ENCODE measurements around the gene ATF2. TPM values are rescaled to one million over a fixed set of nuclear protein-coding genes. Genes with fewer than 3 reads are reported as not detected.

The ATF2 gene
- total and polyA plus RNA-seq, 9 of the 15 experiments (the other 6 are each of a cell fraction or from before 2014, with no cell fraction given): 24.2 to 111 (median 45.9) TPM

- TF ChIP-seq ZNF740 (CRISPR knock-in tag; IDR thresholded peaks at IDR 0.05): no peak
- TF ChIP-seq ZNF740 (tag; IDR thresholded peaks at IDR 0.05): no peak
- TF ChIP-seq ZNF134 (CRISPR knock-in tag; conservative IDR thresholded peaks at IDR 0.05): no peak
- TF ChIP-seq ELF4 (CRISPR knock-in tag; IDR thresholded peaks at IDR 0.05): no peak
- TF ChIP-seq, protein P1, sequence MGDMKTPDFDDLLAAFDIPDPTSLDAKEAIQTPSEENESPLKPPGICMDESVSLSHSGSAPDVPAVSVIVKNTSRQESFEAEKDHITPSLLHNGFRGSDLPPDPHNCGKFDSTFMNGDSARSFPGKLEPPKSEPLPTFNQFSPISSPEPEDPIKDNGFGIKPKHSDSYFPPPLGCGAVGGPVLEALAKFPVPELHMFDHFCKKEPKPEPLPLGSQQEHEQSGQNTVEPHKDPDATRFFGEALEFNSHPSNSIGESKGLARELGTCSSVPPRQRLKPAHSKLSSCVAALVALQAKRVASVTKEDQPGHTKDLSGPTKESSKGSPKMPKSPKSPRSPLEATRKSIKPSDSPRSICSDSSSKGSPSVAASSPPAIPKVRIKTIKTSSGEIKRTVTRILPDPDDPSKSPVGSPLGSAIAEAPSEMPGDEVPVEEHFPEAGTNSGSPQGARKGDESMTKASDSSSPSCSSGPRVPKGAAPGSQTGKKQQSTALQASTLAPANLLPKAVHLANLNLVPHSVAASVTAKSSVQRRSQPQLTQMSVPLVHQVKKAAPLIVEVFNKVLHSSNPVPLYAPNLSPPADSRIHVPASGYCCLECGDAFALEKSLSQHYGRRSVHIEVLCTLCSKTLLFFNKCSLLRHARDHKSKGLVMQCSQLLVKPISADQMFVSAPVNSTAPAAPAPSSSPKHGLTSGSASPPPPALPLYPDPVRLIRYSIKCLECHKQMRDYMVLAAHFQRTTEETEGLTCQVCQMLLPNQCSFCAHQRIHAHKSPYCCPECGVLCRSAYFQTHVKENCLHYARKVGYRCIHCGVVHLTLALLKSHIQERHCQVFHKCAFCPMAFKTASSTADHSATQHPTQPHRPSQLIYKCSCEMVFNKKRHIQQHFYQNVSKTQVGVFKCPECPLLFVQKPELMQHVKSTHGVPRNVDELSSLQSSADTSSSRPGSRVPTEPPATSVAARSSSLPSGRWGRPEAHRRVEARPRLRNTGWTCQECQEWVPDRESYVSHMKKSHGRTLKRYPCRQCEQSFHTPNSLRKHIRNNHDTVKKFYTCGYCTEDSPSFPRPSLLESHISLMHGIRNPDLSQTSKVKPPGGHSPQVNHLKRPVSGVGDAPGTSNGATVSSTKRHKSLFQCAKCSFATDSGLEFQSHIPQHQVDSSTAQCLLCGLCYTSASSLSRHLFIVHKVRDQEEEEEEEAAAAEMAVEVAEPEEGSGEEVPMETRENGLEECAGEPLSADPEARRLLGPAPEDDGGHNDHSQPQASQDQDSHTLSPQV (IDR thresholded peaks at IDR 0.05): peak; percentile 53; the same call in 1 of the 2 replicates
- TF ChIP-seq ZNF699 (CRISPR knock-in tag; IDR thresholded peaks at IDR 0.05; ENCODE audit: insufficient replicate concordance): no peak
- TF ChIP-seq ILF3 (IDR thresholded peaks at IDR 0.05; ENCODE audit: borderline replicate concordance): no peak
- no peak for TF ChIP-seq DLX4 (CRISPR knock-in tag; IDR thresholded peaks at IDR 0.05)
- TF ChIP-seq CBX2 (IDR thresholded peaks at IDR 0.05; ENCODE audit: insufficient read depth, low read length, poor library complexity, severe bottlenecking): no peak
- no peak for TF ChIP-seq CBX1 (IDR thresholded peaks at IDR 0.05; ENCODE audit: low read depth)
- TF ChIP-seq CGGBP1 (CRISPR knock-in tag; IDR thresholded peaks at IDR 0.05): no peak
- TF ChIP-seq ZNF133 (CRISPR knock-in tag; IDR thresholded peaks at IDR 0.05): no peak
- no peak for TF ChIP-seq KAT7 (CRISPR knock-in tag; IDR thresholded peaks at IDR 0.05; ENCODE audit: borderline replicate concordance)
- no peak for TF ChIP-seq CREM (IDR thresholded peaks at IDR 0.05; ENCODE audit: low read depth)
- no peak for TF ChIP-seq BMI1 (IDR thresholded peaks at IDR 0.05; ENCODE audit: low read length)
- TF ChIP-seq HNRNPL (IDR thresholded peaks at IDR 0.05; ENCODE audit: low read depth, low read length): no peak
- no peak for TF ChIP-seq BRD9 (IDR thresholded peaks at IDR 0.05; ENCODE audit: low read depth, partially characterized antibody)
- TF ChIP-seq CAMTA2 (CRISPR knock-in tag; conservative IDR thresholded peaks at IDR 0.05): no peak
- TF ChIP-seq ZNF12 (CRISPR knock-in tag; IDR thresholded peaks at IDR 0.05): no peak
- no peak for TF ChIP-seq PYGO2 (tag; IDR thresholded peaks at IDR 0.05)
- no peak for TF ChIP-seq ETV6 (IDR thresholded peaks at IDR 0.05; ENCODE audit: borderline replicate concordance in 1 of 2, low read depth in 2 of 2, low read length in 1 of 2)
- no peak for TF ChIP-seq ETV6 (CRISPR knock-in tag; IDR thresholded peaks at IDR 0.05; ENCODE audit: borderline replicate concordance)
- TF ChIP-seq HMG20B (CRISPR knock-in tag; IDR thresholded peaks at IDR 0.05): no peak
- TF ChIP-seq ZNF57 (CRISPR knock-in tag; IDR thresholded peaks at IDR 0.05): no peak
- TF ChIP-seq ZNF184 (CRISPR knock-in tag; IDR thresholded peaks at IDR 0.05): no peak
Observed at GRCh38 chr2:175036582-175037018, 131.4 kb downstream of the ATF2 start (continued).
